ENCODE results near the gene ADSS1. TPM values are rescaled to one million over a fixed set of nuclear protein-coding genes. Genes with fewer than 3 reads are reported as not detected.

The ADSS1 gene
- polyA plus RNA-seq, 4 donors = 3.6 to 12.7 (median 6.3) TPM

DNA sequence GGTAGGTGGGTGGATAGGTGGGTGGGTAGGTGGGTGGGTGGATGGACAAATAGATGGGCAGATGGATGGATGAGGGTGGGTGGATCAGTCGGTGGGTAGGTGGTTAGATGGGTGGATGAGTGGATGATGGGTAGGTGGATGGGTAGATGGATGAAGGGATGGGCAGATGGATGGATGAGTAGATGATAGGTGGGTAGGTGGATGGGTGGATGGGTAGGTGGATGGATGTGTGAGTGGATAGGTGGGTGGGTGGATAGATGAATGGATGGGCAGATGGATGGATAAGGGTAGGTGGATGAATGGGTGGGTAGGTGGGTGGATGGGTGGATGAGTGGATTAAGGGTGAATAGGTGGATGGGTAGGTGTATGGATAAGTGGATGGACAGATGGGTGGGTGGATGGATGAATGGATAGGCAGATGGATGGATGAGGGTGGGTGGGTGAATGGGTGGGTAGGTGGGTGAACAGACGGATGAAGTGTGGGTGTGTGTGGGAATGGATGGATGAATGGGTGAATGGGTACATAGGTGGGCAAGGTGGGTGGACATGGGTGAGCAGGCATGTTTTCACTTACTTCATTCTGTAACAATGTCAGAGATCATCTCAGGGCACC is 37.9 kb upstream of the ADSS1 start:
- no peak overlapping the region for H3K27ac ChIP-seq (ENCODE audit: low read depth in 1 of 3, low read length in 2 of 3)
- no peak for FAIRE-seq
- H3K4me3 ChIP-seq (ENCODE audit: low read depth in 1 of 3, low read length in 3 of 3) = no peak overlapping the region
- peaks cover 6 to 61% (median 15%) of the 10 kb centered on the region in 3 donors for H3K4me1 ChIP-seq (ENCODE audit: control insufficient read depth in 3 of 3, insufficient read depth in 2 of 3, low read depth in 1 of 3, low read length in 2 of 3)
- H3K36me3 ChIP-seq (ENCODE audit: control insufficient read depth in 3 of 3, insufficient read depth in 2 of 3, low read depth in 1 of 3, low read length in 3 of 3) = peaks cover 0 to 6% (median 0%) of the 10 kb centered on the region in 3 donors
- H3K27me3 ChIP-seq (ENCODE audit: control insufficient read depth in 3 of 3, insufficient read depth in 3 of 3, low read length in 3 of 3) = no peaks in the 10 kb centered on the region
- H3K9me3 ChIP-seq (ENCODE audit: control insufficient read depth in 2 of 2, insufficient read depth in 1 of 2, low read depth in 1 of 2, low read length in 1 of 2) = no peaks in the 10 kb centered on the region
- no peak for DNase-seq
- WGBS, 3 donors = 96 to 100% (median 97%) methylated on average over 2 of the region's 2 CpGs

DNA sequence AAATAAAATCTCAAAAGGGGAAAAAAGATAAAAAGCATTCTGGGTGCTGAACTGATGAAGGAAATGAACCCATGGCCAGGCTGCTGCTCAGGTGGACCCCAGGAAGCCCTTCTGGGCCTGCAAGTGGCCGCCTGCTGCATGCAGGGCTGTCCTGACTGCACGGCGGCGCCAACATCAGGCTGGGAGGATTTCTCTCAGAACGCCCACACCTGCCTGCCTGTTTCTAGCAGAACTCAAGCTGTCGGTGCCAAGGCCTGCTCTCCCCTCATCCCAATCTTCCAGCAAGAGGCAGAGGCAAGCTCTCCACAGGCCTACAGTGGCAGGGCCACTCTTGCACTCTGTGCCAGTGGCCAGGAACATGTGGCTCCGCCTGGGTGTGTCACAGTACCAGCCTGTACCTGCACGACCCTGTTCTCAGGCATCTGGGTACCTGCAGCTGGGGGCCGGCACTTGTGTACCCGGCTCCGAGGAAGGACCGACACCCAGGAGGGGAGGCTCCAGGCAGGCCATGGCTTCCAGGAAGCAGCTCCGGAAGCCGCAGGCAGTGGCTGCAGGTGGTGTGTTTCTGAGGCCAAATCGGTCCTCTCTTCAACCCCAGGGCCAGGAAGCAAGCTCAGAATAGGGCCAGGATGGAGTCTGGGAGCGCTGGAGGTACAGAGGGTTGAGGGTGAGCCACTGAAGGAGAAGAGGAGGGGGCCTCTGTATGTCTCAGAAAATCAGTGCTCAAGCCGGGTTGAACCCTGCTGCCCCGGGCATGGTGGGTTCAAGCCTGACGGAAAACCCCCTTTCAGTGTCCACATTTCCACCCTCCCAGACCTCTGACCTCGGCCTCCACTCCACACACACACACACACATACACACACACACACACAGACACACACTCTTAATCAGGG is 37.2 kb upstream of the ADSS1 start:
- no peak for FAIRE-seq
- WGBS, 3 donors = 44 to 63% (median 48%) methylated on average over 18 to 20 of the region's 20 CpGs
- Histone ChIP-seq H3K27ac (ENCODE audit: low read depth in 1 of 3, low read length in 2 of 3) (peak overlapping the region; percentile 95 to 97 (median 95)), H3K4me1 (ENCODE audit: control insufficient read depth in 3 of 3, insufficient read depth in 2 of 3, low read depth in 1 of 3, low read length in 2 of 3) (peaks cover 6 to 61% (median 10%) of the 10 kb centered on the region in 3 donors), H3K9me3 (ENCODE audit: control insufficient read depth in 2 of 2, insufficient read depth in 1 of 2, low read depth in 1 of 2, low read length in 1 of 2) (no peaks in the 10 kb centered on the region), H3K4me3 (ENCODE audit: low read depth in 1 of 3, low read length in 3 of 3) (peak overlapping the region in 1 of 3 donors; percentile 9), H3K36me3 (ENCODE audit: control insufficient read depth in 3 of 3, insufficient read depth in 2 of 3, low read depth in 1 of 3, low read length in 3 of 3) (peaks cover 0 to 14% (median 0%) of the 10 kb centered on the region in 3 donors), H3K27me3 (ENCODE audit: control insufficient read depth in 3 of 3, insufficient read depth in 3 of 3, low read length in 3 of 3) (no peaks in the 10 kb centered on the region)
- DNase-seq = peak in 1 of 2 donors; percentile 66

DNA sequence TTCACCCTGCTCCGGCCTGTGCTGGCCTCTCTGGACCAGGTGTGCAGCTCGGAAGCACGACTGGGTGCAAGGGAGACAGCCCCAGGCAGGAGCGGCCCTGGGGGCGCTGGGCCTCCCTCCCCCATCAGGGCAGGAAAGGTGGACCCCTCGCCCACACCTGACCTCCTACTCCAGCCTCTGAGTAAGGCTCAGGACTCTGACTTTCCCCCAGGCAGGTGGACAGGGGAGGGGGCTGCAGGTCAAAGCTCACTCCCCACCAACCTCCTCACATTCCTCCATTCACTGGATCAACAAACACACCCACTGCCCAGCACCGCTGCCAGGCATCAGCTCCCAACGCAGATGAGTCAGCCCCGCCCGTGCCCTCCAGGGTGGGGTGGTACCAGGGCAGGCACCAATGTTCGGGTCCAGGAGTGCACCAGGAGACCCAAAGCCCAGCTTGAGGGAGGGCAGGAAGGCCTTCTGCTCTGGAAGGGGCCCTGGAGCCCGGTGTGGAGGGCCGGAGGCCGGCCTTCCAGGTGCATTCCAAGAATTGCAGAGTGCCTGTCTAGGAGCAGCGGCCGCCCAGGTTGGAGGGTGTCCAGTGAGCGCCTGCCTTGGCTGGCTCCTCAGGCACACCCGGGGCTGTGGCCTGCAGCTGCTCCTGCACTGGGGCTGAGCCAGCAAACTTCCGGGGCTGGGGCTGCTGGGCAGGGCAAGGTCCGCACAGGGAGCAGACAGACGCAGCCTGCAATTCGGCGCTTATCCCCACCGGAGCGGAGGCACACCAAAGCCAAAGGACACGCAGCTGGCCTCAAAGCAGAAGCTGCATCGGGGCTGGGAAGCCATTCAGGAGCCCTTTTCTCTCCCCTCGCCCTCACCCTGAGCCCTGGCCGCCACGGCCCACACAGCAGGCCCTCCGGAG is 36.2 kb upstream of the ADSS1 start:
- Histone ChIP-seq H3K9me3 (ENCODE audit: control insufficient read depth in 2 of 2, insufficient read depth in 1 of 2, low read depth in 1 of 2, low read length in 1 of 2) (no peaks in the 10 kb centered on the region), H3K4me3 (ENCODE audit: low read depth in 1 of 3, low read length in 3 of 3) (peak overlapping the region; percentile 9 to 96 (median 61)), H3K27me3 (ENCODE audit: control insufficient read depth in 3 of 3, insufficient read depth in 3 of 3, low read length in 3 of 3) (no peaks in the 10 kb centered on the region), H3K4me1 (ENCODE audit: control insufficient read depth in 3 of 3, insufficient read depth in 2 of 3, low read depth in 1 of 3, low read length in 2 of 3) (peaks cover 3 to 52% (median 3%) of the 10 kb centered on the region in 3 donors), H3K36me3 (ENCODE audit: control insufficient read depth in 3 of 3, insufficient read depth in 2 of 3, low read depth in 1 of 3, low read length in 3 of 3) (peaks cover 0 to 24% (median 0%) of the 10 kb centered on the region in 3 donors), H3K27ac (ENCODE audit: low read depth in 1 of 3, low read length in 2 of 3) (peak overlapping the region; percentile 95 to 97 (median 95))
- FAIRE-seq (no peak), DNase-seq (peak; percentile 96 to 97)
- 13 to 41% (median 32%) methylated on average over 29 to 31 of the region's 31 CpGs for WGBS, 3 donors

DNA sequence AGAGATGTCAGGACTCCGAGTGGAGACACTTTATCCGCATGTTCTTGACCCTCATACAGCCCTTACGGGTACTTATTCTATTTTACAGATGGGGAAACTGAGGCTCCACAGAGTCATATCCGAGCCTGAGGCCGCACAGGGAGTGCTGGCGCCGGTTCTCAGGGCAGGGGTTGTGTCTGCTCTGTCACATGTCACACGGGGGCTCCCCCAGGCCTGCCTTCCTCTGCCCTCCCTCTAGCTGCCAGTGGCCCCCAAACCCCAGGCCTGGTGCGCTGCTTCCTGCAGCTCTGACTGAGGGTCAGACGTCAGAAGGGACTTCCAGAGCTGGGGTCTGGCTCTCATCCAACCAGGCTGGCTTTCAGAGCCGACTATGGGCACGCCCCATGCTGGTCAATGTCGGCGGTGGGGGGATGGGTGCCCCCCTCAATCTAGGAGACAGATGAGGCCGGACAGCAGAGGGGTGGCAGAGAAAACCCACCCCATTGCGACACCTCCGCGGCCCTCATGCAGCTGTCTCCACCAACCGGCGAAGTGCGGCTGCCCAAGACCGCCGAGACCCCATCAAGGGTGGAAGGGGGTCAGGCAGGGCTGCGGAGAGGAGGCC is 35.4 kb upstream of the ADSS1 start:
- 10 to 38% (median 29%) methylated on average over 19 to 24 of the region's 24 CpGs for WGBS, 3 donors
- Histone ChIP-seq H3K27ac (ENCODE audit: low read depth in 1 of 3, low read length in 2 of 3) (peak overlapping the region; percentile 95 to 97 (median 95)), H3K9me3 (ENCODE audit: control insufficient read depth in 2 of 2, insufficient read depth in 1 of 2, low read depth in 1 of 2, low read length in 1 of 2) (no peaks in the 10 kb centered on the region), H3K4me1 (ENCODE audit: control insufficient read depth in 3 of 3, insufficient read depth in 2 of 3, low read depth in 1 of 3, low read length in 2 of 3) (peaks cover 2 to 52% (median 3%) of the 10 kb centered on the region in 3 donors), H3K27me3 (ENCODE audit: control insufficient read depth in 3 of 3, insufficient read depth in 3 of 3, low read length in 3 of 3) (no peaks in the 10 kb centered on the region), H3K4me3 (ENCODE audit: low read depth in 1 of 3, low read length in 3 of 3) (peak overlapping the region; percentile 9 to 96 (median 61)), H3K36me3 (ENCODE audit: control insufficient read depth in 3 of 3, insufficient read depth in 2 of 3, low read depth in 1 of 3, low read length in 3 of 3) (peaks cover 0 to 25% (median 0%) of the 10 kb centered on the region in 3 donors)
- FAIRE-seq (no peak), DNase-seq (peak; percentile 66 to 76)

DNA sequence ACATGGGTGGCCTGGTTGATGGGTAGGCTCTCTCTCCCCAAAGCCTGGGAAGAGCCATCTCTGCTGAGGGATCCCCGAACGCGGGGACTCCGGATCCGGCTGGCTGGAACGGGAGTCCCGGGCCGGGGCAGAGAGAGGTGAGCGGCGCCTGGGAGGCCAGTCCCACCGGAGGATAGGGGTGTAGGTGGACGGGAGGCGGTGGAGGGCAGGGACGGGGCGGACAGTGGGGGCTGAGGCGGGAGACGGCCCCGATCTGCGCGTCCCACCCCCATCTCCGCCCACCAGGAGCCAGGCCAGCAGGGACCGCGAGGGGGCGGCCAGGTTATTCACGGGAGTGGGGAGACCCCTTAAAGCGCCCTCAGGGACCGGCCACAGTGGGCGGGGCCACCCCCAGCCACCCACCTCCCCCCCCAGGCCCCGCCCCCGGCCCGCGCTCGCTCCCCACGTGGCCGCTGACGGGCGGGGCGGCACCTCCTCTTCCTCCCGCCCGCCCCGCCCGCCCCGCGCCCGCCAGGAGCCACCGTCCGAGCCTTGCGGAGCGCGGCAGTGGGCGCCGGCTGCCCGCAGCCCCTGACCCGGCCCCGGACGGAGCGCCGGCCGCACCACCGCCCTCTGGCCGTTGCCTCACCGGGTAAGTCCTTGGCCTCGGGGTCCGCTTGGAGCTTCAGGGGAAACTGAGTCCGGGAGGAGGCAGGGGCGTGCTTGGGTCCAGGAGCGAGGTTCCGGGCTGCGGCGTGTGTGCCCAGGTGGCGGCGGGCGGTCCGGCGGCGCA is 34.7 kb upstream of the ADSS1 start, which contains the start of gene INF2:
TSS of gene INF2 (plus strand) at position 510 of the 772 bp plus-strand sequence. CDS start 11,748 bp downstream, outside the sequence.
- Histone ChIP-seq H3K4me1 (ENCODE audit: control insufficient read depth in 3 of 3, insufficient read depth in 2 of 3, low read depth in 1 of 3, low read length in 2 of 3) (peaks cover 2 to 52% (median 3%) of the 10 kb centered on the region in 3 donors), H3K36me3 (ENCODE audit: control insufficient read depth in 3 of 3, insufficient read depth in 2 of 3, low read depth in 1 of 3, low read length in 3 of 3) (peaks cover 0 to 32% (median 0%) of the 10 kb centered on the region in 3 donors), H3K9me3 (ENCODE audit: control insufficient read depth in 2 of 2, insufficient read depth in 1 of 2, low read depth in 1 of 2, low read length in 1 of 2) (no peaks in the 10 kb centered on the region), H3K27me3 (ENCODE audit: control insufficient read depth in 3 of 3, insufficient read depth in 3 of 3, low read length in 3 of 3) (no peaks in the 10 kb centered on the region), H3K4me3 (ENCODE audit: low read depth in 1 of 3, low read length in 3 of 3) (peak within 1 kb of the TSS; percentile 84 to 96 (median 84)), H3K27ac (ENCODE audit: low read depth in 1 of 3, low read length in 2 of 3) (peak within 1 kb of the TSS; percentile 95 to 97 (median 95))
- peak; percentile 78 to 83 for DNase-seq
- WGBS, 3 donors = 2 to 4% (median 3%) methylated on average over 32 to 76 of the region's 76 CpGs
- FAIRE-seq = no peak

DNA sequence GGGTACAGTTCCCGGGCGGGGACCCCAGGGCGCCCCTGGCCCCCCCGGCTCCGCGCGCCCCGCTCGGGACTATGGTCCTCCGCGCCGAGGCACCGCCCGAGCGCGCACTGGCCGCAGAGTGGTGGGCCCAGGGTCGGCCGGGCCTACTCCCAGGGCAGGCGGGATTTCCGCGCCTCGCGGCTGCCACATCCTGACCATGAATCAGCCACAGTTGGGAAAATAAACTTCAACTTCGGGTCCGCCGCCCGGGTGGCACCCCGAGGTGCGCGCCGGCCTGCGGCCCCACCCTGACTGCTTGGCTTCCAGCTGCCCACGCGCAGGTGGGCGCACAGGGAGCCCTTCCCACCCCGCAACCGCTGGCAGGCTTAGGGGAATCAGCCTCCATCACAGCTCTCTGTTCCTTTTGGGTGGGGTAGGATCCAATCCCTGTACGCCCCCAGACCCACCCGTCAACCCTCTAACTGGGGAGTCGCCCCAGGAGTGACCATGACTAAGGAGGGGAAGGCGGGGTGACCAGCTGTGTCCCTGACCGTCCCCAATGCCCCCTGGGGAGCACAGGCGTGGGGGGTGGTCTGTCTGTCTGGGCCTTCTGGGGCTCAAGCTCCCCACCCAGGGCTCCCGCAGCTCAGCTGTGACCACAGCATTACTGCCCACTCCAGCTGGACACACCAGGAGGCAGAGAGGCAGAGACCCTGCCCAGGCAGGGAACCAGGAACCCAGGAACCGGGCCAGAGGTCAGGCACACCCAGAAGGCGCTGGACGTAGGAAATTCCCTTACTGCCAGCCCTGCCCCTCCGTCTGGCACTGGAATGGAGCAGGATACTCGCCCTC is 33.9 kb upstream of the ADSS1 start:
- H3K36me3 ChIP-seq (ENCODE audit: control insufficient read depth in 3 of 3, insufficient read depth in 2 of 3, low read depth in 1 of 3, low read length in 3 of 3) = peaks cover 0 to 39% (median 0%) of the 10 kb centered on the region in 3 donors
- DNase-seq (peak; percentile 54 to 64), FAIRE-seq (no peak)
- peak overlapping the region; percentile 86 to 94 (median 89) for H3K27ac ChIP-seq (ENCODE audit: low read depth in 1 of 3, low read length in 2 of 3)
- H3K27me3 ChIP-seq (ENCODE audit: control insufficient read depth in 3 of 3, insufficient read depth in 3 of 3, low read length in 3 of 3) = no peaks in the 10 kb centered on the region
- WGBS, 3 donors = 3 to 6% (median 5%) methylated on average over 31 to 50 of the region's 50 CpGs
- H3K4me1 ChIP-seq (ENCODE audit: control insufficient read depth in 3 of 3, insufficient read depth in 2 of 3, low read depth in 1 of 3, low read length in 2 of 3) = peaks cover 2 to 52% (median 3%) of the 10 kb centered on the region in 3 donors
- no peaks in the 10 kb centered on the region for H3K9me3 ChIP-seq (ENCODE audit: control insufficient read depth in 2 of 2, insufficient read depth in 1 of 2, low read depth in 1 of 2, low read length in 1 of 2)
- peak overlapping the region; percentile 84 to 96 (median 84) for H3K4me3 ChIP-seq (ENCODE audit: low read depth in 1 of 3, low read length in 3 of 3)

Data from small intestine (tissue), 7 donors.